Left ventricle myocardium inferior (tissue), 1 donor: ENCODE results near the gene ZNF536. TPM values are rescaled to one million over a fixed set of nuclear protein-coding genes. Genes with fewer than 3 reads are reported as not detected.

Experiments
- DNase-seq: peaks from one replicate; pipeline ENCODE4 v3.0.0-alpha.2; 2020
- H3K27ac ChIP-seq: fragments of 200-600 bp; replicated peaks from 2 replicates; pipeline ENCODE4 v1.8.0; 2021
- H3K27me3 ChIP-seq: fragments of 200-600 bp; 2 replicates; pipeline ENCODE4 v1.8.0; 2021; ENCODE audit warnings: low read depth
- H3K36me3 ChIP-seq: fragments of 200-600 bp; 2 replicates; pipeline ENCODE4 v1.8.0; 2021
- H3K4me1 ChIP-seq: fragments of 200-600 bp; 2 replicates; pipeline ENCODE4 v1.8.0; 2021
- H3K4me3 ChIP-seq: fragments of 200-600 bp; 2 replicates; pipeline ENCODE4 v1.8.0; 2021; ENCODE audit warnings: mild to moderate bottlenecking, moderate library complexity
- H3K9me3 ChIP-seq: fragments of 200-600 bp; replicated peaks from 2 replicates; pipeline ENCODE4 v1.8.0; 2021
- intact Hi-C: fragments of 100-400 bp; cut with micrococcal nuclease; formaldehyde crosslinking; loops from one replicate; pipeline ENCODE4 v1.11.0; 2022
- total RNA-seq: library from RNA; stranded (reverse); fragmentation: NEBNext Ultra II Directional; extraction: Animal tissue kit (Norgen Biotek cat#: 25700); gene quantifications from one replicate; pipeline ENCODE4 v1.2.1, GENCODE V29; 2021
- TF ChIP-seq, protein P1 (sequence below): fragments of 200-600 bp; IDR thresholded peaks from 2 replicates; pipeline ENCODE4 v1.8.0; 2021; ENCODE audit warnings: antibody characterized with exemption, mild to moderate bottlenecking, borderline replicate concordance
- donor health status: DM: no; HTN: yes; CAD: no; lungs with severe emphysema.

The ZNF536 gene
- total RNA-seq, 1 donor from 2014 or later: 4.0 TPM

DNA sequence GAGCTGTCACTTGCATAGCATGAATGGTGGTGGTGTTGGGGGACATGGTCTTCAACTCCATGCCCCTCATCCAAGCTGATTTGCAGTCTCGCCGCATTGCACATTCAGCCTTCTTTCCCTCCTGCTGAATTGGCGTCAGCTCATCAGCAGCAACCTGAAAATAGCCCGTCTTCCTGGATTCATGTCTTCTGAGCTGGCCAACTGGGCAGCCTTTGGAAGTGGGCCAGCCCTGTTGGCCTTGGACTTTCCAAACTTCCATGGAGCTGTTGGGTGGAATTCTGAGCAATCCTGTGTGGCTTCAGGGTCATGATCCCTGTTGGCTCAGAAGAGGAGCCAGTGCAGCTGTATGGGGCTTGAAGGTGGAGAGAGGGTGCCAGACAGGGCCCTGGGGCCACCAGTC is 68.8 kb downstream of the ZNF536 start:
- TF ChIP-seq, protein P1, sequence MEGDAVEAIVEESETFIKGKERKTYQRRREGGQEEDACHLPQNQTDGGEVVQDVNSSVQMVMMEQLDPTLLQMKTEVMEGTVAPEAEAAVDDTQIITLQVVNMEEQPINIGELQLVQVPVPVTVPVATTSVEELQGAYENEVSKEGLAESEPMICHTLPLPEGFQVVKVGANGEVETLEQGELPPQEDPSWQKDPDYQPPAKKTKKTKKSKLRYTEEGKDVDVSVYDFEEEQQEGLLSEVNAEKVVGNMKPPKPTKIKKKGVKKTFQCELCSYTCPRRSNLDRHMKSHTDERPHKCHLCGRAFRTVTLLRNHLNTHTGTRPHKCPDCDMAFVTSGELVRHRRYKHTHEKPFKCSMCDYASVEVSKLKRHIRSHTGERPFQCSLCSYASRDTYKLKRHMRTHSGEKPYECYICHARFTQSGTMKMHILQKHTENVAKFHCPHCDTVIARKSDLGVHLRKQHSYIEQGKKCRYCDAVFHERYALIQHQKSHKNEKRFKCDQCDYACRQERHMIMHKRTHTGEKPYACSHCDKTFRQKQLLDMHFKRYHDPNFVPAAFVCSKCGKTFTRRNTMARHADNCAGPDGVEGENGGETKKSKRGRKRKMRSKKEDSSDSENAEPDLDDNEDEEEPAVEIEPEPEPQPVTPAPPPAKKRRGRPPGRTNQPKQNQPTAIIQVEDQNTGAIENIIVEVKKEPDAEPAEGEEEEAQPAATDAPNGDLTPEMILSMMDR: no peak
- DNase-seq: no peak
- Histone ChIP-seq H3K27me3 (peaks cover 48% of the 10 kb centered on the region), H3K4me3 (no peak overlapping the region), H3K36me3 (no peaks in the 10 kb centered on the region), H3K9me3 (no peaks in the 10 kb centered on the region), H3K4me1 (no peaks in the 10 kb centered on the region), H3K27ac (no peak overlapping the region)
- intact Hi-C loops: no loop called here

DNA sequence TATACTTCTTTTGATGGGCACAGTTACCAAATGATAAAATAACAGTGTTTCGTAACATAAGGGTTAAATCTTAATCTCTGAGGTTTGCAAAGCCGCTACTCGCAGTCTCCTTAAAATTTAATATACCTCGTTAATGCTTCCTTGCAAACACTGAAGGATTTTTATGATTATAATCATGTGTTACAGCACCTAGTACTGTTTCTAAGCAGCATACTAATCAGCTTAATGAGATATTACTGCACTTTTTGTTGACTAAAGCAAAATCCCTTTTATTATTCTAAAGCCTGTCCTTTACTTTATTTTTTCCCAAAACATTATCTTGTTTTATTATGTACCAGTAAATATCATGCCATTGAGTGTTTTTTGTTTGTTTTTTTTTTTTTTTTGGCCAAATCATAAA is 70.5 kb downstream of the ZNF536 start:
- TF ChIP-seq, protein P1: no peak
- H3K4me3 ChIP-seq: no peak overlapping the region
- H3K27me3 ChIP-seq: peaks cover 53% of the 10 kb centered on the region
- H3K4me1 ChIP-seq: no peaks in the 10 kb centered on the region
- intact Hi-C loops: no loop called here
- H3K9me3 ChIP-seq: no peaks in the 10 kb centered on the region
- DNase-seq: no peak
- no peaks in the 10 kb centered on the region for H3K36me3 ChIP-seq
- H3K27ac ChIP-seq: no peak overlapping the region

DNA sequence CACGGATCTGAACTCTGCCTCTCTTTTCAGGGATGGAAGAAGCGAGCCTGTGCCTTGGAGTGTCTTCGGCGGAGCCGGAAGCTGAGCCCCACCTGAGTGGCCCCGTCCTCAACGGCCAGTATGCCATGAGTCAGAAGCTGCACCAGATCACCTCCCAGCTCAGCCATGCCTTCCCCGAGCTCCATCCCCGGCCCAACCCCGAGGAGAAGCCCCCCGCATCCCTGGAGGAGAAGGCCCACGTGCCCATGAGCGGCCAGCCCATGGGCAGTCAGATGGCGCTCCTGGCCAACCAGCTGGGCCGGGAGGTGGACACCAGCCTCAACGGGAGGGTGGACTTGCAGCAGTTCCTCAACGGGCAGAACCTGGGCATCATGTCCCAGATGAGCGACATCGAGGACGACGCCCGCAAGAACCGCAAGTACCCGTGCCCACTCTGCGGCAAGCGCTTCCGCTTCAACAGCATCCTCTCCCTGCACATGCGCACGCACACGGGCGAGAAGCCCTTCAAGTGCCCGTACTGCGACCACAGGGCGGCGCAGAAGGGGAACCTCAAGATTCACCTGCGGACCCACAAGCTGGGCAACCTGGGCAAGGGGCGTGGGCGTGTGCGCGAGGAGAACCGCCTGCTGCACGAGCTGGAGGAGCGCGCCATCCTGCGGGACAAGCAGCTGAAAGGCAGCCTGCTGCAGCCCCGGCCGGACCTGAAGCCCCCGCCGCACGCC is 71.5 kb downstream of the ZNF536 start:
- TF ChIP-seq, protein P1: no peak
- Histone ChIP-seq H3K4me1 (no peaks in the 10 kb centered on the region), H3K27ac (no peak overlapping the region), H3K36me3 (no peaks in the 10 kb centered on the region), H3K4me3 (no peak overlapping the region), H3K27me3 (peaks cover 58% of the 10 kb centered on the region), H3K9me3 (no peaks in the 10 kb centered on the region)
- intact Hi-C loops: no loop called here
- no peak for DNase-seq

DNA sequence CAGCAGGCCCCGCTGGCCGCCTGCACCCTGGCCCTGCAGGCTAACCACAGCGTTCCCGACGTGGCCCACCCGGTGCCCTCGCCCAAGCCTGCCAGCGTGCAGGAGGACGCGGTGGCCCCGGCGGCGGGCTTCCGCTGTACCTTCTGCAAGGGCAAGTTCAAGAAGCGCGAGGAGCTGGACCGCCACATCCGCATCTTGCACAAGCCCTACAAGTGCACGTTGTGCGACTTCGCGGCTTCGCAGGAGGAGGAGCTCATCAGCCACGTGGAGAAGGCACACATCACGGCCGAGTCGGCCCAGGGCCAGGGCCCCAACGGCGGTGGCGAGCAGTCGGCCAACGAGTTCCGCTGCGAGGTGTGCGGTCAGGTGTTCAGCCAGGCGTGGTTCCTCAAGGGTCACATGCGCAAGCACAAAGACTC is 72.1 kb downstream of the ZNF536 start:
- Histone ChIP-seq H3K4me3 (no peak overlapping the region), H3K9me3 (no peaks in the 10 kb centered on the region), H3K36me3 (no peaks in the 10 kb centered on the region), H3K27me3 (peaks cover 57% of the 10 kb centered on the region), H3K27ac (no peak overlapping the region), H3K4me1 (no peaks in the 10 kb centered on the region)
- no peak for DNase-seq
- intact Hi-C loops: no loop called here
- TF ChIP-seq, protein P1: no peak

DNA sequence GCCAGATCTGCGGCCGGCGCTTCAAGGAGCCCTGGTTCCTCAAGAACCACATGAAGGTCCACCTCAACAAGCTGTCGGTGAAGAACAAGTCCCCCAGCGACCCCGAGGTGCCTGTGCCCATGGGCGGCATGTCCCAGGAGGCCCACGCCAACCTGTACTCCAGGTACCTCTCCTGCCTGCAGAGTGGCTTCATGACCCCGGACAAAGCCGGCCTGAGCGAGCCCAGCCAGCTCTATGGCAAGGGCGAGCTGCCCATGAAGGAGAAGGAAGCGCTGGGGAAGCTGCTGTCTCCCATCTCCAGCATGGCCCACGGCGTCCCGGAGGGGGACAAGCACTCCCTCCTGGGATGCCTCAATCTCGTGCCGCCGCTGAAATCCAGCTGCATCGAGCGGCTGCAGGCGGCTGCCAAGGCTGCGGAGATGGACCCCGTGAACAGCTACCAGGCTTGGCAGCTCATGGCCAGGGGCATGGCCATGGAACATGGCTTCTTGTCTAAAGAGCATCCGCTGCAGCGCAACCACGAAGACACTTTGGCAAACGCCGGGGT is 72.6 kb downstream of the ZNF536 start:
- Histone ChIP-seq H3K4me1 (peaks cover 4% of the 10 kb centered on the region), H3K27ac (no peak overlapping the region), H3K36me3 (no peaks in the 10 kb centered on the region), H3K9me3 (no peaks in the 10 kb centered on the region), H3K4me3 (no peak overlapping the region), H3K27me3 (peaks cover 53% of the 10 kb centered on the region)
- no peak for DNase-seq
- TF ChIP-seq, protein P1: no peak
- intact Hi-C loops: no loop called here
